GM12878 (cell line): ENCODE results near the gene SLC9C1. TPM values are rescaled to one million over a fixed set of nuclear protein-coding genes. Genes with fewer than 3 reads are reported as not detected.

Source experiments
- ATAC-seq: fragments of 200-7000 bp; cut with Tn5 transposase; 3 replicates; pipeline ENCODE4 v1.9.1; 2020; ENCODE audit warnings: mild to moderate bottlenecking, moderate library complexity
- BruUV-seq: library from RNA; stranded (reverse); fragments of 400-500 nt; replicated peaks from 2 replicates; lab custom pipeline; 2021; lab: Mats Ljungman, UMichigan
- CTCF ChIA-PET: fragments of 300-600 bp; sonication (Branson Sonifier 250); formaldehyde crosslinking; extraction: SDS; loops from one replicate; lab custom pipeline; 2021; ENCODE audit warnings: inconsistent platforms; lab: Yijun Ruan, JAX
- POLR2A ChIA-PET: fragments of 350-600 bp; formaldehyde crosslinking; extraction: SDS; loops from one replicate; lab custom pipeline; 2021; ENCODE audit warnings: inconsistent platforms; lab: Charles Lee
- RAD21 ChIA-PET: fragments of 300-600 bp; sonication (Branson Sonifier 250); formaldehyde crosslinking; loops from one replicate; lab custom pipeline; 2023; ENCODE audit warnings: antibody characterized with exemption; ENCODE audit not compliant: unreplicated experiment; lab: Charles Lee
- SMC1A ChIA-PET: fragments of 300-600 bp; sonication (Branson Sonifier 250); formaldehyde crosslinking; loops from one replicate; lab custom pipeline; 2023; ENCODE audit not compliant: unreplicated experiment, uncharacterized antibody; lab: Charles Lee
- DNase-seq: peaks from one replicate; pipeline ENCODE4 v3.0.0-alpha.2; 2011; ENCODE audit warnings: low read depth, low spot score
- FAIRE-seq: peaks from 3 replicates; lab custom pipeline; 2011; peaks lifted over from hg19 to GRCh38; lab: Jason Lieb, UNC
- H2AFZ ChIP-seq: 2 replicates; pipeline ENCODE4 v1.6.0; 2011; ENCODE audit warnings: low read depth, low read length, control low read depth; ENCODE audit not compliant: control insufficient read depth
- H3K27ac ChIP-seq: 2 replicates; pipeline ENCODE4 v1.5.1; 2011; ENCODE audit warnings: control low read depth; ENCODE audit not compliant: control insufficient read depth, insufficient read depth
- H3K27me3 ChIP-seq, 2 experiments: replicated peaks in 1 of 2; 2 replicates each; pipeline versions ENCODE4 v1.6.0 to v1.6.1; 2011; ENCODE audit warnings: low read length in 1 of 2; ENCODE audit not compliant: control insufficient read depth in 2 of 2, insufficient read depth in 2 of 2
- H3K36me3 ChIP-seq, 2 experiments: 2 replicates each; pipeline ENCODE4 v1.5.1; 2011; ENCODE audit warnings: low read length in 1 of 2; ENCODE audit not compliant: control insufficient read depth in 2 of 2, insufficient read depth in 2 of 2
- H3K4me1 ChIP-seq: 2 replicates; pipeline ENCODE4 v1.6.1; 2011; ENCODE audit warnings: mild to moderate bottlenecking, low read length, moderate library complexity, mixed read lengths; ENCODE audit not compliant: control insufficient read depth, insufficient read depth
- H3K4me2 ChIP-seq: 2 replicates; pipeline ENCODE4 v1.6.0; 2011; ENCODE audit warnings: control low read depth; ENCODE audit not compliant: control insufficient read depth, insufficient read depth
- H3K4me3 ChIP-seq: fragments of 200-600 bp; sonication (generic); 2 replicates; pipeline ENCODE4 v1.5.1; 2016
- H3K79me2 ChIP-seq: 2 replicates; pipeline ENCODE4 v1.6.0; 2011; ENCODE audit warnings: low read length; ENCODE audit not compliant: control insufficient read depth, insufficient read depth
- H3K9ac ChIP-seq: 2 replicates; pipeline ENCODE4 v1.8.0; 2011; ENCODE audit warnings: low read length, control low read depth, mixed read lengths; ENCODE audit not compliant: control insufficient read depth, insufficient read depth
- H3K9me3 ChIP-seq: replicated peaks from 3 replicates; pipeline ENCODE4 v1.5.1; 2011; ENCODE audit warnings: mild to moderate bottlenecking, low read length; ENCODE audit not compliant: control insufficient read depth, insufficient read depth
- H4K20me1 ChIP-seq: 2 replicates; pipeline ENCODE4 v1.6.0; 2011; ENCODE audit not compliant: control insufficient read depth, insufficient read depth
- KDM1A ChIP-seq: fragments of 200-600 bp; sonication (generic); IDR thresholded peaks from 2 replicates; pipeline ENCODE4 v1.6.1; 2016; ENCODE audit warnings: borderline replicate concordance
- MEF2B ChIP-seq: fragments of 450-650 bp; IDR thresholded peaks from 2 replicates; pipeline ENCODE4 v1.6.1; 2018; ENCODE audit warnings: mild to moderate bottlenecking, moderate library complexity; ENCODE audit not compliant: partially characterized antibody, poor library complexity, severe bottlenecking
- NFIC ChIP-seq: IDR thresholded peaks from 2 replicates; pipeline ENCODE4 v1.6.1; 2012; ENCODE audit warnings: low read depth, mild to moderate bottlenecking, inconsistent platforms, low read length, moderate library complexity
- NFYB ChIP-seq: IDR thresholded peaks from 2 replicates; pipeline ENCODE4 v1.6.1; 2011; ENCODE audit warnings: low read depth, mild to moderate bottlenecking, low read length, improper control_type of control experiment, moderate library complexity; ENCODE audit not compliant: insufficient read depth
- SIN3A ChIP-seq: IDR thresholded peaks from 2 replicates; pipeline ENCODE4 v1.6.1; 2012; ENCODE audit warnings: low read depth, low read length, improper control_type of control experiment
- SMAD1 ChIP-seq: fragments of 450-650 bp; IDR thresholded peaks from 2 replicates; pipeline ENCODE4 v1.6.1; 2018; ENCODE audit warnings: mild to moderate bottlenecking, low read depth; ENCODE audit not compliant: partially characterized antibody
- ZNF217 ChIP-seq: fragments of 450-650 bp; IDR thresholded peaks from 2 replicates; pipeline ENCODE4 v1.6.1; 2017; ENCODE audit warnings: antibody characterized with exemption, mild to moderate bottlenecking
- in situ Hi-C: fragments of 300-500 bp; cut with MboI; formaldehyde crosslinking; loops from 9 replicates; pipeline ENCODE4 v1.14.3; 2018; ENCODE audit warnings: mixed read lengths
- intact Hi-C: fragments of 100-400 bp; cut with micrococcal nuclease; formaldehyde crosslinking; loops from one replicate; pipeline ENCODE4 v1.14.2; 2022; ENCODE audit not compliant: unreplicated experiment
- polyA plus RNA-seq, 11 experiments: library from polyadenylated mRNA; depleted of rRNA in 4 of 11; unstranded in 6 of 11; stranded (reverse) in 5 of 11; fragments of >200 nt; fragmentation: Nextera tagmentation in 4 of 11; fragmentation: Illumina TruSeq in 1 of 11; extraction: Ambion mirVana in 4 of 11; extraction: Trizol in 1 of 11; gene quantifications; 1 replicate in 1 of 11; 2 replicates in 10 of 11; pipeline versions ENCODE4 v1.2.1 to v1.2.3, GENCODE V29; 2011 to 2016; ENCODE audit warnings: inconsistent platforms in 2 of 11, missing spikeins in 2 of 11, low read depth in 1 of 11
- total RNA-seq, 4 experiments: library from RNA; depleted of rRNA in 3 of 4; stranded (reverse); fragments of >200 nt in 3 of 4; fragmentation: Illumina TruSeq in 1 of 4; extraction: Trizol in 1 of 4; gene quantifications; 2 replicates each; pipeline versions ENCODE4 v1.2.1 to v1.2.3, GENCODE V29; 2013 to 2021
- TF ChIP-seq, protein P1 (sequence below): fragments of 450-650 bp; IDR thresholded peaks from 2 replicates; pipeline ENCODE4 v1.6.1; 2018; ENCODE audit warnings: mild to moderate bottlenecking, low read depth, moderate library complexity; ENCODE audit not compliant: partially characterized antibody
- TF ChIP-seq, protein P2 (sequence below): fragments of 450-650 bp; IDR thresholded peaks from 2 replicates; pipeline ENCODE4 v1.6.1; 2017; ENCODE audit warnings: mild to moderate bottlenecking, low read depth, inconsistent platforms; ENCODE audit not compliant: poor library complexity, severe bottlenecking

Gene SLC9C1
- total and polyA plus RNA-seq, 10 of the 15 experiments (the other 5 are each of a cell fraction or from before 2014, with no cell fraction given) = not detected

DNA sequence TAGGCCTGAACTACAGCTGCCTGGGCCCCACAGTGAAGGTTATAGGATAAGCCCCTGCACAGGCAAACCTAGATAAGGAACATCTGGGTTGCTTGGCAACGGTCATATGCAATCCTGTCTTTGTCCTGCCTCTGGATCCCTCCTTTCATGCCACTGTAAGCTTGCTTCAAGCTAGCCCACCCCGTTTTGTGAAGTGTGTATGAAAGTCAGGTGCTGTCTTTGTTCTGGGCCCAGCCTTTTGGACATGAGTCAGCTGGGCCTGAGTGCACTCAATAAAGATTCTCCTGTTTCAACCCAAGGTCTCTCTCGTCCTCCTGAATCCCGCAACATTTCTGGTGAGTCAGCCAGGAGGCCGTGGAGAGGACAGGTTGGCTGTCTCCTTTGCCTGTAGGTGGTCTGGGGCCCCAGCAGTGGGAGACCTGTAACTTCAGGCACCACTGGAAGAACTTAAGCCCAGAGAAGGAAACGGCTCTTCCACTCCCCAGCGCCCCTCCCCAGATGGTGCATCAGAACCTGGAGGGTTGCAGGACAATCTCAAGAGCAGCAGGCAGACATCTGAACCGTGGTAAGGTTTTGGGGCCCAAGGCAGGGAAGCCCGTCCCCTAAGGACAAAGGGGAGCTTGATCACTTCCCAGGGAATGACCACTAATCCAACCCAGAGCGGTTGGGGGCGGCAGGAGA is 8.3 kb upstream of the SLC9C1 start (continued):
- TF ChIP-seq, protein P1, sequence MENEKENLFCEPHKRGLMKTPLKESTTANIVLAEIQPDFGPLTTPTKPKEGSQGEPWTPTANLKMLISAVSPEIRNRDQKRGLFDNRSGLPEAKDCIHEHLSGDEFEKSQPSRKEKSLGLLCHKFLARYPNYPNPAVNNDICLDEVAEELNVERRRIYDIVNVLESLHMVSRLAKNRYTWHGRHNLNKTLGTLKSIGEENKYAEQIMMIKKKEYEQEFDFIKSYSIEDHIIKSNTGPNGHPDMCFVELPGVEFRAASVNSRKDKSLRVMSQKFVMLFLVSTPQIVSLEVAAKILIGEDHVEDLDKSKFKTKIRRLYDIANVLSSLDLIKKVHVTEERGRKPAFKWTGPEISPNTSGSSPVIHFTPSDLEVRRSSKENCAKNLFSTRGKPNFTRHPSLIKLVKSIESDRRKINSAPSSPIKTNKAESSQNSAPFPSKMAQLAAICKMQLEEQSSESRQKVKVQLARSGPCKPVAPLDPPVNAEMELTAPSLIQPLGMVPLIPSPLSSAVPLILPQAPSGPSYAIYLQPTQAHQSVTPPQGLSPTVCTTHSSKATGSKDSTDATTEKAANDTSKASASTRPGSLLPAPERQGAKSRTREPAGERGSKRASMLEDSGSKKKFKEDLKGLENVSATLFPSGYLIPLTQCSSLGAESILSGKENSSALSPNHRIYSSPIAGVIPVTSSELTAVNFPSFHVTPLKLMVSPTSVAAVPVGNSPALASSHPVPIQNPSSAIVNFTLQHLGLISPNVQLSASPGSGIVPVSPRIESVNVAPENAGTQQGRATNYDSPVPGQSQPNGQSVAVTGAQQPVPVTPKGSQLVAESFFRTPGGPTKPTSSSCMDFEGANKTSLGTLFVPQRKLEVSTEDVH = no peak
- TF ChIP-seq KDM1A (no peak), MEF2B (no peak), SMAD1 (no peak), NFYB (no peak)

DNA sequence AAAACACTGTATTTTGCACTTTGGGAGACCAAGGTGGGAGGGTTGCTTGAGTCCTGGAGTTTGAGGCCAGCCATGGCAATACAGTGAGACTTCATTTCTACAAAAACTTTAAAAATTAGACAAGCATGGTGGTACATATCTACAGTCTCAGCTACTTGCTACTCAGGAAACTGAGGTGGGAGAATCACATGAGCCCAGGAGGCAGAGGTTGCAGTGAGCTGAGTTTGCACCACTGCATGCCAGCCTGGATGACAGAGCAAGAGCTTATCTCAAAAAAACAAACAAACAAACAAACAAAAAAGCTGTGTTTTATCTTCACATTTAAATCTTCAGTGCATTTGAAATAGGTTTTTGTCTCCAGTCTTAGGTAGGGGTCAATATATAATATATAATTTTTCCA is 4.8 kb upstream of the SLC9C1 start:
- no peak for FAIRE-seq
- DNase-seq = no peak
- Histone ChIP-seq H3K9me3 (peaks cover 1% of the 10 kb centered on the region; the same call in 1 of the 3 replicates), H3K79me2 (no peaks in the 10 kb centered on the region), H4K20me1 (no peaks in the 10 kb centered on the region), H3K36me3 (no peaks in the 10 kb centered on the region), H3K9ac (no peak overlapping the region), H2AFZ (peak overlapping the region; percentile 44), H3K27ac (no peak overlapping the region), H3K4me2 (no peak overlapping the region), H3K27me3 (no peaks in the 10 kb centered on the region), H3K4me1 (peaks cover 18% of the 10 kb centered on the region), H3K4me3 (no peak overlapping the region)
- in situ Hi-C loops (no loop called here), intact Hi-C loops (loop anchor here (10.0 kb wide), 1 partner anchor 676 kb away; the partner anchor contains the start of gene CD200R1)
- ChIA-PET CTCF (interaction anchor here (0.6 to 2.0 kb wide), 11 partner anchors 10 to 509 kb away, joined by 3 to 7 read pairs (median 4); partner anchors contain the start of gene CD200), SMC1A (interaction anchor here (0.9 to 2.6 kb wide), 11 partner anchors 10 to 987 kb away, joined by 3 to 13 read pairs (median 5); partner anchors contain the start of gene CD200), RAD21 (interaction anchor here (0.7 to 1.7 kb wide), 10 partner anchors 10 to 344 kb away, joined by 3 to 6 read pairs (median 4); partner anchors contain the start of gene CD200), POLR2A (no interaction called here)
- TF ChIP-seq ZNF217 (no peak), SIN3A (no peak), NFIC (no peak)
- TF ChIP-seq, protein P2, sequence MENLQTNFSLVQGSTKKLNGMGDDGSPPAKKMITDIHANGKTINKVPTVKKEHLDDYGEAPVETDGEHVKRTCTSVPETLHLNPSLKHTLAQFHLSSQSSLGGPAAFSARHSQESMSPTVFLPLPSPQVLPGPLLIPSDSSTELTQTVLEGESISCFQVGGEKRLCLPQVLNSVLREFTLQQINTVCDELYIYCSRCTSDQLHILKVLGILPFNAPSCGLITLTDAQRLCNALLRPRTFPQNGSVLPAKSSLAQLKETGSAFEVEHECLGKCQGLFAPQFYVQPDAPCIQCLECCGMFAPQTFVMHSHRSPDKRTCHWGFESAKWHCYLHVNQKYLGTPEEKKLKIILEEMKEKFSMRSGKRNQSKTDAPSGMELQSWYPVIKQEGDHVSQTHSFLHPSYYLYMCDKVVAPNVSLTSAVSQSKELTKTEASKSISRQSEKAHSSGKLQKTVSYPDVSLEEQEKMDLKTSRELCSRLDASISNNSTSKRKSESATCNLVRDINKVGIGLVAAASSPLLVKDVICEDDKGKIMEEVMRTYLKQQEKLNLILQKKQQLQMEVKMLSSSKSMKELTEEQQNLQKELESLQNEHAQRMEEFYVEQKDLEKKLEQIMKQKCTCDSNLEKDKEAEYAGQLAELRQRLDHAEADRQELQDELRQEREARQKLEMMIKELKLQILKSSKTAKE = no peak
- no TSS peak for BruUV-seq
- no peak for ATAC-seq
